NCI-H526 treated with DMSO at 0.1 percent for 48 hours (cell line): ENCODE results near the gene MYEOV.

Experiments used
- DNase-seq: peaks from one replicate; lab custom pipeline; 2025; lab: John Stamatoyannopoulos, UW

Gene MYEOV

DNA sequence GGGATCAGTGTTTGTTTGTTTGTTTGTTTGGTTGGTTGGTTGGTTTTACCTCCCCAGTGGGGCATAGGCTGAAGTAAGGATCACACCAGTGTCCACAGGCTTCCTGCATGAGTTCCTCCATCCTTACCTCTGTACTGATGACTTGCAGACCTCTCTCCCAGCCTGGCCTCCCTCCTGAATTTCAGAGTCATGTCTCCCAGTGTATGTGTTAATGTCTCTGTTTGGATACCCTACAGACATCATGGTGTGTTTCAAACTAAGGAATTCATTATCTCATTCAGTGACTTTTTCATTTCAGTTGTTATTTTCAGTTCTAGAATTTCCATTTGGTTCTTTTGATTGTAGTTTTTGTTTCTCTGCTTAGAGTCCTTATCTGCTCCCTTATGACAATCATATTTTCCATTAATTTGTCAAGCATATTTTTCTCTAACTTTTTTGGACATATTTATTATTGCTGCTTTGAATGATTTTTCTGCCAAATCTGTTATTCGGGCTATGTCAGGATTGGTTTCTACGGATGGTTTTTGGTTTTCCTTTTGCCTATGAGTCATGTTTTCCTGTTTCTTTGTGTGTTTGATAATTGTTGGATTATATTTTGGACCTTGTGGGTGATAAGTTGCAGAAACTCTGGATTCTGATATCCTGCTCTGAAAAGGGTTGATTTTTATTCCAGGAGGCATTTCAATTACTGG lies 23.6 kb downstream of the MYEOV start:
- no peak for DNase-seq

DNA sequence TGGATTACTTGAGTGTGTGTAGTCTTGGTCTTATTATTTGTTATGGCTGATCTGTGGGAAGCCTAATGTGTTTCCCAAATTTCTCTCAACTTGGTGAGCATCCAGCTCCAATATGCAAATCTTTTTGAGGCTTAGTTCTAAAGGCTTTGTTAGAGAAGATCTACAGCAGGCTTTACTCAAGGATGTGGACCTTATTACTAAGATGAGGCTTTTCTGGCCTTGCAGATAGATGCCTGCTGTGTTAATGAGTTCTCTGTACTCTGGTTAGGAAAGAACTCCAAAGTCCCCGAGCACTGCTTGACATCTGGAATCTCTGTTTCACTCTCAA lies 24.1 kb downstream of the MYEOV start:
- DNase-seq, result no peak

DNA sequence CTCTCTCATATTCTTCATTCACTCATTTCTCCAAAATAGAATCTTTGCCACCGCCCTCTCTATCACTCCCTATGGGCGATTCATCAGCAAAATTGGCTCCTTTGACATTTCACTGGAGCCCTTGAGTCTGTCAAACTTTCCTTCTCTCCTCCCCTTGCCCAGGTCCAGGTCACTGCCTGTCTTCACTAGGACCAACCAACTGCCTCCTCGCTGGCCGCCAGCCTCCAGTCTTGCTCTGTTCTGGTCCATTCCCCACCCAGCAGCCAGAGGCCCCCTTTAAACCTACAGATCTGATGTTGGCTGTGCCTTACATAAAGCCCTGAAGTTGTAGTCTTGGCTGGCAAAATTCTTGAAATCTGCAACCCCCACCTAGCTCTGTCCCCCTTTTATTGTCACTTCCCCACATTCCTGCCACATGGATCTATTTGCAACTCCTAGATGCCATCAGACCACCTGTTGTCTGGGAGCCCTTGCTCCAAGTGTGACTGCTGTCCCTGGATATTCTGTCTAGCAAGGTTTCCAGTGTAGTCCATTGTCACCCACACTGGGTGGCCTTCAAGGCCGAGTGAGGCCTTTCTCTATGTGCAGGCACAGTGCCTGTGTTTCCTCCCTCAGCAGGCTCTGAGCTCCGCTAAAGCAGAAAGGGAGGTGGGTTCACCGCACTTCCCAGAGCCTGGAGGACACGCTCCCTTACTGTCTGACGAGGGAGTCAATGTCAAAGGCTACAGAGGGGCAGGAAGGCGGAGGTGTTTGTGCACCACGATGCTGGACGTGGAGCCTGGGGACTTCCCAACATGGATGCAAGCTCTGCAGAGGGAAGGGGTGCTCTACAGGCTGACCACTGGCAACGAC lies 25.5 kb downstream of the MYEOV start:
- no peak for DNase-seq

DNA sequence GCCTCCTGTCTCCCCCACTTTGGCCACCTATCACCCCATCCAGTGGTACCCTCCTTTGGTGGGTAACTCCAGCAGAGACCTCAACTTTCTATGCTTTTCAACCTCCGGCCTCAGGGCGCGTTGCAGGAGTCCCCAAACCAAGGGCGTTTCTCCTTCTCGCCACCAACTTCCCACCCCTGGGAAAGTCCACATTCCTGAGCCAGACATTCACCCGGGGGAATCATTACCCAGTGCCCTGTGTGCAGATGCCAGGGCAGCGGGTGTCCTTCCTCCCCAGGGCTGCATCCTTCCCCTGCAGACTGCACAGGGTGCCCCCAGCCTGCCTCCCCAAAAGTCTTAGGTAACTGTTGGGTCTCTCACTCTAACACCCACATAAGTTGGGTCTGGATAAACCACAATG lies 26.4 kb downstream of the MYEOV start:
- no peak for DNase-seq

DNA sequence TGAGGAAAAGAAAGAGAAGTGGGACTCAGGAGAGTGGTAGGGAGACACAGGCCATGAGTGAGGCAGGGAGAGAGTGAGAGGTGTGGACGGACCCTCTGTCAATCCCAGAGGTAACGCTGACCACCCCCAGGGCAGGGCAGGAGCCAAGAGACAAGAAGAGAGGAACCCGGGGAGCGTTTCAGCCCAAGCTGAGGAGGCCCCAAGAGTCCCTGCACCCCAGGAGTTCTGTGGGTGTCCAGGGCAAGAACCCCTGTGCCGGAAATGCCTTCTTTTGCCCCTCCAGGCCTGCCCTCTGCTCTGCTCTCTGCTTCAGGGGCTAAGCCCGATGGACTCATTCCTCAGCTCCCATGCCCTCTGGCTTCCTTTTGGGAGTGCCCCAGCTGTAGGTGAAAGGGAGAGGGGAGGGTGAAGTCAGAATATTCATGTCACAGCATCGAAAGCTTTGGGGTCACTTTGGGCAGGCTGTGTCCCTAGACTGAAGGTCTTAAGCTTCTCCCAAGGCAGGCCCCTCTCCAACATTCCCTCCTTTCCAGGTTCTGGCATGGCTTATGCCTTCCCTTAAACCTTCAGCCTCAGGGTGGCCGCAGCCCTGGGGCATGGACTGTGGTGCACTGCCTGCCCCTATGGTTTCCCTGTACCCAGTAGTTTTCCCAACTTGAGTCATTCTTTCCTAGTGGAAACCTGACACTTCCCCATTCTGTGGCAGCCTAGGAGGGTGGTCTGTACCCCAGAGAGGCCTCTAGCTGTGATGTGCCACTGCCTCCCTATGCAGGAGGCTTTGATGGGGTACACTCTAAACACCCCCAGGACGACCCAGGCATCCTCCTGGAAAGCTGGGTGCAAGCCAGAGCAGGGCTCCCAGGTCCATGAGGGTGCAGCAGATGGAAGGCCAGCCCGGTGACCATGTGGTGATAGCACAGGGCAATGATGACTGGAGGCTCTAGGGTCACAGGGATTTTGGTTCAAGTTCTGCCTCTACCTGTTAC lies 27.1 kb downstream of the MYEOV start:
- DNase-seq, result no peak

DNA sequence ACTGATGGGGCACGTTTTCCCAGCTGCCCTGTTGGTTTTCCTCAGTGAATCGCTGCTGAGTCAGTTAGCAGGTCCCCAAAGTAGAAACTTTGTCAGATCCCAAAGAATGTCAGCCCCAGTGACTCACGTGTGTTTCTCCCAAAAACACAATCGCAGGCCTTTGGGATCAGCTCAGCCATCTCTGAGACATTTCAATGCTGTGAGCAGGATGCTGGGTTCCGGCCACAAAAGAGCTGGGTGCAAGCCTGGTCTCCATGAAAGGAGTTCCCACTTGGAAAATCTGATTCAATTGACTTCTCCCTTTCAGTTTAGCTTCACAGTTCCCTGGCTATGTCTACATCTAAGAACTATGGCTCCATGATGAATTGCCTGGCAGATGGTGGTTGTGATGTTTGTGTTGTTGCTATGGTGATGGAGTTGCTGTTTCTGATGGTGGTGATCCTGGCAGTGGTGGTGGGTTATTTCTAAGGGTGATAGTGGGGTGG lies 28.0 kb downstream of the MYEOV start:
- no peak for DNase-seq

DNA sequence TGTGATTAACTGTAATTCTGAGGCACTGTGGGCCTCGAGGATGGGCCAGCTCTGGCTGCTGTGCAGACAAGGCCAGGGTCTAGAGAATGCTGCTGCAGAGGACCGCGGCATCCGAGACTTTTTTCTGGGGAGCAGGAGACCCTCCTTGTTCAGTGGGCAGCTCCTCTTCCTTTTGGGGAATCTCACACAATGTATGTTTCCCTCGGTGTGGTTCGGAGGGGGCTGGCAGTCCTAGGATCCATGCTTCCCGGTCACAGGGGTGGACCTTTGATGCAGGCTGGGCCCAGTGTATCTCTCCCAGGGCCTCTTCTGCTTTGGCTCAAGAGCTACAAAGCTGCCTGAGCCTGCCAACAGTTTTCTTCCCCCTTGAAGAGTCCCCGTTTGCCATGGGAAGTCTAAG lies 31.5 kb downstream of the MYEOV start:
- no peak for DNase-seq

DNA sequence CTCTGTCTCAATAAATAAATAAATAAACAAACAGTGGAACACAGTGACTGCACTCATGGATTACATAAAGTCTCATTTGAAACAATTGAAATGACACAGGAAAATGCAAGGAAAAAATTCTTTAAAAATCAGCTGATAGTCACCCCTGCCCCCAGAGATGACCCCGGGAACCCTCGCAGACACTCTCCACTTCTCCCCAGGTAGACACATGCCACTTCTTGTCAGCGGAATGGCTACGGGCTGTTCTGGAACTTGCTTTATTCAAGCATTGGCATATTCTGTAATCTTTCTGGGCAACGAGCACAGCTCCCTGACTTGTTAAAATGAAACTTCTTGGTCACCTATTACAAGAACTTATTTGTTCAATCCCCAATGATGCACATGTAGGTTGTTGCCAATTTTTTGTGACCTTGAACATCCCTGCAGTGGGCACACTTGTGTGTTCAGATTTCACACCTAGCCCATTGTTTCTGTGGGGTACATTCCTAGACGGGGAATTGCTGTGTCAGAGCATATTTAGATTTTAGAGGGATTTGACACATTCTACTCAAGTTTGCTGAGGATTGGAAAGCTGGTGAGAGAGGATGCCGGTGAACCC lies 32.8 kb downstream of the MYEOV start:
- no peak for DNase-seq

DNA sequence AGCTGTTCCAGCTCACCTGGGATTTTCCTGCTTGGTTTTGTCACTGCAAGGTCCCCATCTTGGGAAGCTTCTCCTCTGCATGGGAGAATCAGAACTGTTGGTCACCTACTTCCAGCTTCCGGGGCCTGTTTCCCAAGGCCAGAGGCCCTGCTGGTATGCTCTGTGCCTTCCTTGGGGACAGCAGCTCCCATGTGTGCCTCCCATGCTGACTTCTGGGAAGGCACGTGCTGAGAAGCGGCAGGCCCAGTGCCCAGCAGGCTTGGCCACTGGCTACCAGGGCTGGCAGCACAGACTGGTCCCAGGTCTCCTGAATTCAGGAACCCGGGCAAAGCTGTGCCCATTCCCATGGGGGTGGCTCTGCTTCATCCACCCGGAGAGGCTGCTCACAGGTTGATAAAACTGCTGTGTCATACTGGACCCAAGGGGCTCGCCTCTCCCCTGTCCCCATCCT lies 33.8 kb downstream of the MYEOV start:
- no peak for DNase-seq

DNA sequence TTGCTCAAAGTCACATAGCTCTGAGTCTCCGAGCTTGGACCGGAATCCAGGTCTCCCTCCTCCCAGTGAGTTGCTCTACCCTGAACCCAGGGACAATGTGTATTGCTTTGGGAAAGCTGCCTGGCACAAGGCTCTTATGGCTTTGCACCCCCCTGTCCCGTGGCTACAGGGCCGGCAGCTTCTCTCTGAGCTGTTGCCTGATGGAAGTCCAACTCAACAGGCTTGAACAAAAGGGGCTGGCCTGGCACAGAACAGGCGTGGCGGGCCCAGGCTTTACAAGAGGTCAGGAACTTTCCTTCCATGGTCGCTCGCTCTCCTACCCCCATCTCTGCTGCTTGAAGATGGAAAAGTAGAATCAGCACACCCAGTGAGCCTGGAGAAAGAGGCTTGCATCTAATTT lies 34.3 kb downstream of the MYEOV start:
- no peak for DNase-seq

DNA sequence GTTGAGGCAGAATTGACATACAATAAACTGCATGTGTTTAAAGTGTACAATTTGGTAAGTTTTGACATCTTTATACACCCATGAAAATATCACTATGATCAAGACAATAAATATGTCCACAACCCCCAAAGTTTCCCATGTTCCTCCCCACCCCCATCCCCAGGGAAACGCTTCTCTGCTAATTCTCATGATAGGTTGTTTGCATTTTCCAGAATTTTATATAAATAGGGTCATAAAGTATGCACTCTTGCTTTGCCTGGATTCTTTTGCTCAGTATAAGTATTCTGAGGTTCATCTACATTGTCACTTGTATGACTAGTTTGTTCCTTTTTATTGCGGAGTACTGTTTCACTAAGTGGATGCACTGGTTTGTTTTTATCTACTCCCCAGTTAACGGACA lies 35.6 kb downstream of the MYEOV start:
- DNase-seq, result no peak

DNA sequence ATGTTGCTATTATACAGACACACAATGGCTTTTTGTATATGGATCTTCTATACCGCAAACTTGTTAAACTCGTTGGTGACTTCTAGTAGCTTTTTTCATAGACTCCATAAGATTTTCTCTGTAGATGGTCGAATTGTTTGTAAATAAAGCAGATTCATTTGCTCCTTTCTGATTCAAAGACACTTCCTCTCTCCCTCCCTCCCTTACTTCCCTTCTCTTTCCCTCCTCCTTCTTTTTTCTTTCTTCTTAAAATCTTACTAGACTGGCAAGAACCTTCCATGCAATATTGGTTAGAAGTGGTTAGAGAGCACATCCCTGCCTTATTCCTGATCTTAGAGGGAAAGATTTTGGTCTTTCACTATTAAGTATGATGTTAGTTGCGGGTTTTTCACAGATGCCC lies 36.4 kb downstream of the MYEOV start:
- DNase-seq, result no peak

DNA sequence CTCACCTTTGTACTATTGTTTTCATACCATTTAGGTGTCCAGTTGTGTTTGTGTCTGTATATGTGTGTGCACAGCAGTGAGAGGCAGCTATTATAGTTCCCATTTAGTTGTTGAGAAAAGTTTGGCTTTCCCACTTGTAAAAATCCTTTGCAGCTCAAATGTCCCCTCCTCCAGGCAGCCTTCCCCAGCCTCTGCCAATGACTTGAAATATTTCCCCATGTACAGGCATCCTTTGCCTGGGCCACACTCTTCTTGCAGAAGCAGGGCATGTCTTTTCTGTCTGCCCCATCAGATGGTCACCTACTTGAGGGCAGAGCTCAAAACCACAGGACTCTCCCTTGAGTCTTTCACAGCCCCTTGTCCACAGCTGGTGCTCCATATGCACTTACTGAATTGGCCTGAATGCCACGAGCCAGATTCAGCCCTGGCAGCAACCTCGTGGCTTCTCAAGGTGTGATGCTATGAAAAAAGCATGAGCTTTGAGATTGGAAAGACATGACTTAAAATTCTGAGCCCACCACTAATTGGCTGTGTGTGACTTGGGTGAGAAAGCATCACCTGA lies 39.3 kb downstream of the MYEOV start:
- no peak for DNase-seq

DNA sequence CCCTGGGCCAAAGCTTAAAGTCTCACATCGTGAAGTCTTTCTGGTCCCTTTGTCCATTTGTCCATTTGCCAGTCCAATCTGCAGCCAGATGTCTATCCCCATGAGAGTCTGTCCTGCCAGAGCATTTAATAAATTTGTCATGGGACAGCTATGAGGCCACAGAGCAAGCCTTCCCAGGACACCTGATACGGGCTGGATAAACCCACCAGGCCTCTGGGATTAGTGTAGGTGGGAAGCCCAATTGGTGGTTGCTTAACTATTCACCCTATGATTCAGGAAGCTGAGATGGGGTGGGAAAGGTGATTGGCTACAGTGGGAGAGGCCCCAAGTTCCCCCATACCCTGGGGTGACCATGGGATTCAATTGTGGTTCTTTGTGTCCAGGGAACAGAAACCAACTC lies 39.9 kb downstream of the MYEOV start:
- no peak for DNase-seq

DNA sequence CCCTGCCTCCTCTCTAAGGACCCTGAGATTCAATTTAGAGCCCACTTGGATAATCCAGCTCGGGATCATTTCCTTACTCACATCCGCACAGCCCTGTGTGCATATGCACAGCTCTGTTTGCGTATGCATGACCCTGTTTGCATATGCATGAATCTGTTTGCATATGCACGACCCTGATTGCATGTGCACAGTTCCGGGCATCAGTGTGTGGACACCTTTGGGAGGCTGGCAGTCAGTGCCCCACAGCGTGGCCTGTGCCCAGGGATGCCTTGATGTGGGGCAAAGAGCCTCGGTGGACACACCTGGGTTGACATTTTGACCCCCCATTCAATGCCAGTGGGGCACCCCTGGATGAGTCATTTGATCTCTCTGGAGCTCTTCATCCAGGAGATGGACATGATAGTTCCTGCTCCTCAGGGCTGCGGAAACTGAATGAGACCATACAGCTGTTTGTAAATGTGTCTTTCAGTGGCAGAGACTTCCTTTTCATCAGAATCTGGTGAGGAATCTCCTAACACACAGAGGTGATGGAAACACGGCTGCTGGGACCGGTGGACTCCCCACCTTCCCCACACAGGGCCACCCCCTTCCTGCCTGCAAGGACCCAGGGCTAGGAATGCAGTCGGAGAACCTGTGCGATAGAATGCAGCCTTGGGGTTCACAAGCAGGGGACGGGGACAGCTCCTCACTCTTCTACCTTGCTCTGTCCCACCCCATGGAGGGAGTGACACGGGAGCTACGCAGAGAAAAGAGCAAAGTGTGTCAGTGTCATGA lies 41.2 kb downstream of the MYEOV start:
- peak; percentile 85 for DNase-seq

DNA sequence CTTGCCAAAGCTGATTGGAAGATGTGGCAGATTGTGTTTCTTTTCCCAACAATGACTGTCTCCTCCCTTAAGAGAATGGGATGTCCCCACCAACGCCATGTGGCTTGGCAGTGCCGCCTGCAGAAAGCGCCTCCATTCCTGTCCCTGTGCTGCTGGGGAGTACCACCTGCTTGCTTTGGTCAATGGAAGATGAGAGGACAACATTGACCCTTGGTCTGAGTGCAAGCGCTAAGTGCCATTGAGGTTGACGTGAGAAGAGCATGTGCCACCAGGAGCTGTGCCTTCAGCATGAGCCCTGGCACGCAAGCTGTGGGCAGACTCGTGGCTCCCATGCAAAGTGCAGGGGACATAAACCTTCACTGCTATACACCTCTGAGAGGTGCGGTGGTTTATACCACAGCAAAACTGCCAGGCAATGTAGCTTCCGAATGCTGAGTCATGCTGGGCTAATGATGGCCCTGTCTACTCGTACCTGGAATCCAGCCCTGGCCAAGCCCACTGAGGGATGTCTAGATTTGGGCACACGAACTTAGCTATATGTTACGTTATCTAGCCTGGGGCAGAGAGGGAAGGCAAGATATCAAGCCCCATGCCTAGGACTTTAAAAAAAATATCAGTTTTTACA lies 41.9 kb downstream of the MYEOV start:
- DNase-seq, result no peak

DNA sequence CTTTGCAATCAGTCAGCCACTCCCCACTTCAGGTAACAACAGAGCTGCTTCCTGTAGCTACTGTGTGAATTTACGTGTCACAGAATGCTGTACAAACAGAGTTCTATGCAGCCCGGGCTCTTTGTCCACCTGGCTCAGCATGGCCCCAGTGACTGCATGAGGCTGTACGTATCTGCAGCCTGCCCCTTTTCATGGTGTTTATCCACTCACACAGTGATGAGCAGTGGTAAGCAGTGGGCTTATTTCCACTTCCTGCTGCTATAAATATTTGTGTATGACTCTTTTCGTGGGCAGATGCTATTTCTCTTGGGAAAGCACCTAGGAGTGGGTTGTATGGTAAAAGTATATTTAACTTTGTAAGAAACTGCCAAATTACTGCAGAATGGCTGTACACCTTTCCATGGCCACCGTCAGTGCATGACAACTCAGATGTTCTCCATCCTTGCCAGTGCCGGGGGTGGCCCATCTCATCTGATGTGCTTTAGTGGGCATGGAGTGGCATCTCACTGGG lies 43.3 kb downstream of the MYEOV start:
- no peak for DNase-seq

DNA sequence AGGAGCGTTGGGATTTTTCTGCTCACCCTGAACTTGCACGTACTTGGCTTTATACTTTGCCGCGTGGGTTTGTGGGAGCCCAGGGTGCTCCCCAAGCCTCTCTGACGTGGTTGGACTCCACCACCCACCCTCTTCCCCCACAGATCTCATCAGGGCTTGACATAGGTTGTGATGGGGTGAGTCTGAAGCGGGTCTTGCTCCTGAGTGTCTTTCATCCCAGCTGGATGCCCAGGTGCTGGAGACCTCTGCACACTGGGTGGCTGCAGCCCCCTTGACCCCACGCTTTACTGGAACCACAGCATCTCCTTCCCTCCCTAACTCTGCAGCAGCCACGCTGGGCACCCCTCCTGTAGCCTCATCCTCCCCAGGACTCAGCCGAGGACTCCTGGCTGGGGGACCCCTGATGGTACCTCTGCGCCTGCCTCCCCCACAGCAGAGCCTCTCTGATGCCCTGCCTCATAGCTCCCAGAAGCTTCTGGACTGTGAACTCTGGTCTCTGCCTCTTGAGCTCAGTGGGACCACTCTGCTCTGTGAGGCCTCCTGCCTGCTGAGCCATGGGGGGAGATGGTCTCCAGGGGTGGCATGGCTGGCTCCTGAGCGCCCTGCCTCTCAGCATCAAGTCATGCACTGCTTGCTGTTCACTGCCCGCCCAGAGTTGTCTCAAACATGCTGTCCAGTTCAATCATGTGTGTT lies 45.2 kb downstream of the MYEOV start:
- no peak for DNase-seq

DNA sequence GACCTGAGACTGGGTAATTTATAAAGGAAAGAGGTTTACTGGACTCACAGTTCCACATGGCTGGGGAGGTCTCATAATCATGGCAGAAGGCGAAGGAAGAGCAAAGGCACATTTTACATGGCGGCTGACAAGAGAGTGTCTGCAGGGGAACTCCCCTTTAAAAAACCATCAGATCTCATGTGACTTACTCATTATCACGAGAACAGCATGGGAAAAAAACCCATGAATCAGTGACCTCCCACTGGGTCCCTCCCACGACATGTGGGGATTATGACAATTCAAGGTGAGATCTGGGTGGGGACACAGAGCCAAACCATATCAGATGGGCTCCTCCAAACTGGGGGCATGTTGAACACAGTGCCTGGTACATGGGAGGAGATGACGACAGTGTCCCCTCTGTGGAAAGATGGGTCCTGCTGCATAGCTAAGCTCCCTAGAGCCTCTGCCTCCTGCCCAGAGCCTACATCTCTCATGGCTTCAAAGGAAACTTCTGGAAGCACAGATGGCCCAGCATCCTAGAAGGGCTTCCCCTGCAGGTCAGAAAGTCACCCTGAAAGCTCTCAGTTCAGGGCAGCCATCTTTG lies 46.1 kb downstream of the MYEOV start:
- DNase-seq, result no peak
